HepG2 (cell line): Measurements from ENCODE around the gene RAPGEF5.

Experiments
- ATF3 ChIP-seq: sonication (generic); formaldehyde crosslinking; IDR thresholded peaks from 2 replicates; pipeline ENCODE4 v1.4.0; 2020; ENCODE audit warnings: missing genetic modification reagents
- EHMT2 ChIP-seq: fragments of 200-600 bp; sonication (generic); IDR thresholded peaks from 2 replicates; pipeline ENCODE4 v1.7.0; 2017; ENCODE audit warnings: antibody characterized with exemption, low read depth, low read length, borderline replicate concordance
- EZH2 ChIP-seq: conservative IDR thresholded peaks from 2 replicates; pipeline ENCODE4 v1.6.1; 2012; ENCODE audit warnings: mild to moderate bottlenecking, low read depth, low read length, moderate library complexity
- HDAC2 ChIP-seq: sonication (generic); formaldehyde crosslinking; IDR thresholded peaks from 2 replicates; pipeline ENCODE4 v1.4.0; 2020; ENCODE audit warnings: missing genetic modification reagents
- POLR2A ChIP-seq, 2 experiments: IDR thresholded peaks; 2 replicates each; pipeline ENCODE4 v1.6.1; 2011; ENCODE audit warnings: low read depth in 2 of 2, low read length in 2 of 2, mild to moderate bottlenecking in 1 of 2, moderate library complexity in 1 of 2; ENCODE audit not compliant: insufficient read depth in 1 of 2
- POLR2AphosphoS2 ChIP-seq: IDR thresholded peaks from 2 replicates; pipeline ENCODE4 v1.6.1; 2011; ENCODE audit warnings: low read depth, low read length, improper control_type of control experiment
- ZBTB21 ChIP-seq: sonication (generic); formaldehyde crosslinking; IDR thresholded peaks from 2 replicates; pipeline ENCODE4 v1.4.0; 2020; ENCODE audit warnings: missing genetic modification reagents
- ZSCAN29 ChIP-seq: sonication (generic); formaldehyde crosslinking; conservative IDR thresholded peaks from 2 replicates; pipeline ENCODE4 v1.4.0; 2020; ENCODE audit warnings: mild to moderate bottlenecking, missing genetic modification reagents

DNA sequence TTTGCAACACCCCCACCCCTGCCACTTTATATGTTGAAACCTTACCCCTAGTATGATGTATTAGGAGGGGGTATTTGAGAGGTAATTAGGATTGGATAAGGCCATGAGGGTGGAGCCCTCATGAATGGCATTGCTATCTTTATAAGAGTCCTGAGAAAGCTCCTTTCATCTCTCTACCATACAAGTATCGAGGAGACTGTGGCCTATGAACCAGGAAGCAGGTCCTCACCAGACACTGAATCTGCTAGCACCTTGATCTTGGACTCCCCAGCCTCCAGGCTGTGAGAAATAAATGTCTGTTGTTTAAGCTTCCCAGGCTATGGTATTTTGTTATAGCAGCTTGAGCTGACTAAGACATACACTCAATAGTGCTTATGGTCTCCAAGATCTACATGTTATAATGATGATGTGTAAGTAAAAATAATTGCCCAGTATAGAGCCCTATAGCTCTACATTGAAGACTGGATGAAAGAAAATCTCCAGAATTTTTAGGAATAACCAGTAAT lies 188.8 kb downstream of the RAPGEF5 start:
- TF ChIP-seq HDAC2 (CRISPR knock-in tag) (no peak), EZH2 (no peak), POLR2AphosphoS2 (no peak), EHMT2 (no peak), ATF3 (no peak), POLR2A (IDR thresholded peaks at IDR 0.05; ENCODE audit: insufficient read depth in 1 of 2, low read depth in 2 of 2, low read length in 2 of 2) (no peak), ZBTB21 (CRISPR knock-in tag) (no peak), ZSCAN29 (no peak)
